Limb (tissue), 2 donors: ENCODE results near the gene GDPGP1.
A peak's percentile ranks its signal among the peaks of the same experiment; 100 is the strongest.
"Not testable (repeated sequence)": the region's sequence is repeated elsewhere in the genome, so short reads cannot be mapped to it uniquely, and the experiment has no call there.

Source experiments
- DNase-seq, 2 donors: peaks; one replicate each; pipeline ENCODE4 v3.0.0-alpha.2; 2016; ENCODE audit errors: extremely low spot score in 2 of 2

GDPGP1 gene, protein sequence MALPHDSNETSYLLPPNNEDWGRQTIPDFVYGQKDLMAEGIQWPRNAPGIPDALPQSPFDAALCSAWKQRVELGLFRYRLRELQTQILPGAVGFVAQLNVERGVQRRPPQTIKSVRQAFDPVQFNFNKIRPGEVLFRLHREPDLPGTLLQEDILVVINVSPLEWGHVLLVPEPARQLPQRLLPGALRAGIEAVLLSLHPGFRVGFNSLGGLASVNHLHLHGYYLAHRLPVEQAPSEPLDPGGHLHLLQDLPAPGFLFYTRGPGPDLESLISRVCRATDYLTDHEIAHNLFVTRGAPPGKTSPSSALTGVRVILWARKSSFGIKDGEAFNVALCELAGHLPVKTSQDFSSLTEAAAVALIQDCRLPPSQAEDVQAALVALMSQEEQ

GRCh38 chr15:90234096-90234988 is at the start of gene GDPGP1:
TSS of gene GDPGP1 (plus strand) at chr15:90234209. CDS start at chr15:90240909, 6,700 bp downstream.
- no peak for DNase-seq

- DNase-seq: peak in 1 of 2 donors; percentile 83
These were observed 49.0 kb upstream of the GDPGP1 start for GRCh38 chr15:90184786-90185704.

DNA sequence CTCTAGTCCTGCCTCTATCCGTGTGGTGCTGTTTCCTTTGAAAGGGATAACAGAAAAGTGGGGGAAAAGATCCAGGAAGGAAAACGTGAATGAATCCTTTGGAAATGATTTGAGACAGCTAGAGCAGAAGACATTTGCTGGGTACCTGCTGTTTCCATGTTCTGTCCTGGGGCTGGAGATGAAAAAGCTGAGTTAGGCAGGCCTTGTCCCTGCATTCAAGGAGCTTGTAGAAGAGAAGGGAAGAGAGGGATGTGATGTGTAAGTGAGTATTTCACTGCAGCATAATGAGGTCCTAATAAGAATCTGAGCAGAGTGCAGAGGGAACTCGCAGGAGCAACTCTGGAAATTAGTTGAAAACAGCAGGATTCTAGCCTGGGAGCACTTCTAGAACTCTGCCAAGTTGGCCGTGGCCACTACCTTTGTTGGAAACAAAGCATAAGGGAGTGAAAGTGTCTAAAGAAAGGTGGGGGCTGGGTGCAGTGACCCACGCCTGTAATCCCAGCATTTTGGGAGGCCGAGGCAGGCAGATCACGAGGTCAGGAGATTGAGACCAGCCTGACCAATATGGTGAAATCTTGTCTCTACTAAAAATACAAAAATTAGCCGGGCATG is 46.6 kb upstream of the GDPGP1 start:
- no peak for DNase-seq

DNA sequence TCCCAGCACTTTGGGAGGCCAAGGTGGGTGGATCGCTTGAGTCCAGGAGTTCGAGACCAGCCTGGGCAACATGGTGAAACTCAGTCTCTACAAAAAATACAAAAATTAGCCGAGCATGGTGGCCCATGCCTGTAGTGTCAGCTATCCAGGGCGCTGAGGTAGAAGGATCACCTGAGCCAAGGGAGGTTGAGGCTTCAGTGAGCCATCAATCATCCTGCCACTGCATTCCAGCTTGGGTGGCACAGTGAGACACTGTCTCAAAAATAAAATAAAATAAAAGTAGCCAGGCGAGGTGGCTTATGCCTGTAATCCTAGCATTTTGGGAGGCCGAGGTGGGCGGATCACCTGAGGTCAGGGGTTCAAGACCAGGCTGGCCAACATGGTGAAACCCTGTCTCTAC is 45.9 kb upstream of the GDPGP1 start:
- not testable (repeated sequence) for DNase-seq

- no peak for DNase-seq
These were observed 44.9 kb upstream of the GDPGP1 start for GRCh38 chr15:90188914-90189748.

DNA sequence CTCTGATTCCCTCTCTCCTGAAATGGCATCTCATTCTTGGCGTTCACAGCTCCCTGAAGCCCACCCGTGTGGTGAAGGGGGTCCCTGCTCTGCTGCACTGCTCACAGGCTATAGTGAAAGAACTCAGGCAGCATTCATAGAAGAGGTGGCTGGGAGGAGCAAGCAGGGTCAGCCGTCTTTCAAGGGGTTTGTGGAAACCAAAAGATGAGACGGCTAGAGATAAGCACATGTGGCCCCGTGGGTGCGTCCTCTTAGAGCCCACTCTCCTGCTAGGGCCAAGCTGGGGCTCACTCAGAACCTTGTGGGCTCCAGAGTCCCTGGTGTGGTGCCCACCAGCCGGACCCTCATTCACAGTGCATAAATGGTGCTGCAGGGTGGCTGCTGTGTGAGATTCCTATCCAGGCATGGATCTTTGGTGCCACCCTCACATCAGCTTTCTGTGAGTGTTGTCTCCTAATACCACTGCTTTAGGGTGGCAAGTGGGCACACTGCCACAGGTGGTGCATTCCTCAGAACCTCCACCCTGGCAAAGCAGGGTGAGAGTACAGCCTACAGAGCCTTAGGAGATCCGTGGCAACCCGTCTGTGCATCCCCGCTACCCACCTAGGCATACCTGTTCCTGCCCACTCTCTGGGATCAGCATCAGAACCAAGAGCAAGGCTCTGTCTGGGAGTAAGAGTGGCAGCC is 44.1 kb upstream of the GDPGP1 start:
- DNase-seq: no peak

DNA sequence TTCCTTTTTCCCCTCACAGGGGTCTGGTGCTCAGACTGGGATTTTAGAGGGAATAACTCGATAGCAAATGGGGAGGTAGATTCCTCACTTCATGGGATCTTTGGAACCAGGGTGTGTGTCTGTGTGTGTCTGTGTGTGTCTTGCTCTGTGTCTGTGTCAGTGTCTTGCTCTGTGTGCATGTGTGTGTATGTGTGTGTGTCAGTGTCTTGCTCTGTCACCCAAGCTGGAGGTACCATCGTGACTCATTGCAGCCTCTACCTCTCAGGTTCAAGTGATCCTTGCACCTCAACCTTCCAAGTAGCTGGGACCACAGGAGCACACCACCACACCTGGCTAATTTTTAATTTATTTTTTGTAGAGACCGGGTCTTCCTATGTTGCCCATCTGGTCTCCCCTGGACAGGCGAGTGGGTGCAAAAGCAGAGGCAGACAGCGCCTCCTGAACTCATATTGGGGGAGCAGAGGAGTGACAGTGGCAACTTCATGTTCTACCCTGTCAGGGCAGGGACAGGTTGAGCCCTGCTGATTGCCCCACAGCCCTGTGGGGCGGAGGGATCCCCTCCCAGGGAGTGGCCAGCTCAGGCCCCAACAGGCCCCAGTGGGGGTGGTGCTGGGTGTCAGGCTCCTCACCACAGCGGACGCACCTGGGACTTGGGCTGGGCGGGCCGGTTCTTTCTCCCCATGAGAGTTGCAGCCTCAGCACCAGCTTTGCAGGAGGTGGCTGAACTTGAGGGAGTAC is 43.2 kb upstream of the GDPGP1 start:
- no peak for DNase-seq

GRCh38 chr15:90191344-90191687 is 42.7 kb upstream of the GDPGP1 start:
- no peak for DNase-seq

DNA sequence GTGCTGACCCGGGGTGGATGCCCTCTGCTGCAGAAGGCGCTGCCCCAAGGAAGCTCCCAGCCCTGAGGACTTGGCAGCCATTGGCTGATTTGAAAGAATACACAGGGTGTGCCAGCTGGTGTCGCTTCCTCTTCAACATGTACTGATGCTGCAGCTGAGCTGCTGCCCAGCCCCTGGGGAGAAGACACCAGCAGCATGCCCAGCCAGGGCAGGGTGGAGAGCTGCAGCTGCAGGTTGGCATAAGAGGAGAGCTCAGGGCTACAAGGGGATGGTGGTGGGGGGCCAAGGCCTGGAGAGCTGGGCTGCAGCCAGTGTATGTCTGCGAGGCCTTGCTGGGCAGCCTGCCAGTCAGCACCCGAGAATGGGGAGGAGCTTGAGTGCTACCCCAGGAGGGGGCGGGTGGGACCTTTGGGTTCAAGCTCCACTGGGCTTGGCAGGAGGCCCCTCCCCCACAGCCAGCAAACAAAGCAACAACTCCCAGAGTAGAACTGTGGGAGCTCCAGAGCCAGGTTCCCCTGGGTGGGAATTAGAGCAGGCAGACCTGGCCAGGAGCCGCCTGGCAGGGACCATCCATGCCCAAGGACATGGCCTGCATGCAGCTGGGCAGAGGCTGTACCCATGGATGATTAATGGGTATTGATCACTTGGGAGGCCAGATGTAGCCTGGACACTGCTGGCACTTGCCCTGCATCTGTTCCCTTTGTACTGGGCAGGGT is 42.1 kb upstream of the GDPGP1 start:
- peak; percentile 15 to 74 for DNase-seq

DNA sequence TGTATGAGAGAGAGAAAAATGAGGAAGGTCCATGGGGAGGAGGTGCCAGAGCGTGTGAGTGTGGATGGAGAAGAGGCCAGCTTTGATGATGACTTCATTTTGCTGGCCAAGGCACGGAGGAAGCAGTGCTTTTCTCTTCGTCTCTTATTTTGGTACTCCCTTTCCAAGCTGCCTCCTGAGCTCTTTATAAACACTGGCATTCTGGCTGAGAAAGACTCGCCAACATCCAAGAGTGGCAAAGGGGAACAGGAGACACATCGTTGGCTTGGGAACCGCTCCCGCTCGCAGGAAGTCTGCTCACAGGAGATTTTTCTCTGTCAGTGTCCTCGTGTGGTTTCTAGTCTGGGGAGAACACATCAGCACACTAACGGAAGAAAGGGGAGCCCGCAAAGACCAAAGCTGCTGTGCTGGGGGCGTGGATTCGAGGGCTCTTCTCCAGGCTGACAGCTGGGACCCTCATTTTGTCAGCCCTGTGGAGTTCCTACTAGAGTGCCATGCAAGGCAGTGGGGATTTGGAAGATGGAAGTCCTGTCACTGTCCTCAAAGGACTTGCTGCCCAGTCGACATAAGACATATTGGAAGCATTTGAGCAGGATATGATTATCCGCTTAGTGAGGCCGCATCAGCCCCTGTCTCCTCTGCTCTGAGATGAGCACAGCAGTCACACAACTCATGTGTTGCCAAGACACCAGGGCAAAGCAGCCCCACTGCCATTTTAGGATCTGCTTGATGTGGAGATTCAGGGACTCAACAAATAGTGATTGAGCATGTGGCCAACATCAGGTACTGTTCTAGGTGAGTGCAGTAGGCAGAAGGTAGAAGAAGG is 40.8 kb upstream of the GDPGP1 start:
- DNase-seq: no peak

- no peak for DNase-seq
These were observed 39.4 kb upstream of the GDPGP1 start for GRCh38 chr15:90194655-90195054.

- no peak for DNase-seq
These were observed 33.4 kb upstream of the GDPGP1 start for GRCh38 chr15:90200534-90201129.

GRCh38 chr15:90201130-90201943 is 32.7 kb upstream of the GDPGP1 start, which contains the start of gene SEMA4B:
TSS of gene SEMA4B (plus strand) at chr15:90201330. CDS start at chr15:90201579, 249 bp downstream.
- DNase-seq: peak; percentile 57 to 83

DNA sequence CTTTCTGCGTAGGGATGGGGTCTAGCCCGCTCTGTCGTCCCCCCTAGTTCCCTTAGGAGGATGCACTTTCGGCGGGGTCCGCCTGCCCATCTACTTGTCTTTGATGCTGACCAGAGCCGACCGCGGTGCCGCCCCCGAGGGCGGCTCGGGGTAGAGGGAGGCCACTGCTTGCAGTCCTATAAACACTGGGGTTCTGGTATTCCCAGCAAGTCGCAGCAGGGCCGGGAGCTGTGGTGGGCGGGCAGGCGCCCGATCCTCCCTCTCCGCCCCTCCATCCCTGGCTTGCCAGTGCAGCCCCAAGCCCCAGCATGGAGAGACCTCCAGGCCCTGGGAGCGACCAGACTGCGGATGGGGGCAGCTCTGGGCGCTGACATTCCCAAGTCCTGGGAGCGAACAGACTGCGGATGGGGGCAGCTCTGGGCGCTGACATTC is 32.0 kb upstream of the GDPGP1 start:
- DNase-seq: peak in 1 of 2 donors; percentile 52

- DNase-seq: no peak
These were observed 31.1 kb upstream of the GDPGP1 start for GRCh38 chr15:90202929-90203328.

DNA sequence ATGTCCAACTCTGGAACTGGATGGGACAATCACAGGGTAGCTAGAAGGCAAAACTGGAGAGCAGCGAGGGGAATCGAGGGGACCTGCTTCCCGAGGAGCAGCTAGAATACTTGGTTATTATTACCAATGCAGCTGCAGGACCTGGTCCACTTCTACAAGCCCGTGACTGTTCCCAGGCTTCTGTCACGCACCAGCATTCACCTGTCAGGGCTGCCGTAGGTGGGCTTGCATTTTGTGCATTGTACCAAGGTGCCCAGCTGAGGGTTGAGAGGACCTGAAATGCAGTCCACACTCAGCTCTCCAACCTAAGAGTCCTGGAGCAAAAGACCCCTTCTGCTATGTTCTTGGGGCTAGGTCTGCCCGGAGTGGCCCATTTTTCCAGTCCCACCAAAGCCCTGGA is 30.5 kb upstream of the GDPGP1 start:
- no peak for DNase-seq
